A172 (cell line): Measurements from ENCODE around the gene IGSF8. TPM values are rescaled to one million over a fixed set of nuclear protein-coding genes. Genes with fewer than 3 reads are reported as not detected.
"Not testable (repeated sequence)": the region's sequence is repeated elsewhere in the genome, so short reads cannot be mapped to it uniquely, and the experiment has no call there.

Source experiments
- DNase-seq: peaks from one replicate; pipeline ENCODE4 v3.0.0-alpha.2; 2015; ENCODE audit warnings: low spot score
- total RNA-seq: library from RNA; depleted of rRNA; stranded (reverse); fragments of >200 nt; shearing (Covaris generic); gene quantifications from 2 replicates; pipeline ENCODE4 v1.2.3, GENCODE V29; 2014

Gene IGSF8
- total RNA-seq, 1 experiment from 2014 or later = 36.6 TPM

GRCh38 chr1:160127381-160127780 lies 29.0 kb upstream of the IGSF8 start:
- DNase-seq = no peak

- not testable (repeated sequence) for DNase-seq
Observed at GRCh38 chr1:160126342-160126741, 27.9 kb upstream of the IGSF8 start.

- peak; percentile 86 for DNase-seq
Observed at GRCh38 chr1:160125746-160126145, 27.3 kb upstream of the IGSF8 start.

- peak; percentile 100 for DNase-seq
Observed at GRCh38 chr1:160124705-160125478, 26.5 kb upstream of the IGSF8 start.

GRCh38 chr1:160123726-160124125 lies 25.3 kb upstream of the IGSF8 start:
- peak; percentile 21 for DNase-seq

GRCh38 chr1:160122978-160123495 lies 24.6 kb upstream of the IGSF8 start:
- DNase-seq = no peak

GRCh38 chr1:160121388-160121787 lies 23.0 kb upstream of the IGSF8 start:
- no peak for DNase-seq

- DNase-seq = no peak
Observed at GRCh38 chr1:160120797-160121196, 22.4 kb upstream of the IGSF8 start.

GRCh38 chr1:160118928-160119327 lies 20.5 kb upstream of the IGSF8 start:
- DNase-seq = no peak

- no peak for DNase-seq
Observed at GRCh38 chr1:160117709-160118183, 19.3 kb upstream of the IGSF8 start.

- no peak for DNase-seq
Observed at GRCh38 chr1:160117300-160117699, 18.9 kb upstream of the IGSF8 start.

GRCh38 chr1:160116283-160117147 lies 18.1 kb upstream of the IGSF8 start:
- DNase-seq = no peak

GRCh38 chr1:160115545-160116282 lies 17.3 kb upstream of the IGSF8 start, which contains the start of gene ATP1A2:
ATP1A2 (plus strand) TSS chr1:160115759; CDS start chr1:160115862, 103 bp downstream.
- DNase-seq = no peak

- no peak for DNase-seq
Observed at GRCh38 chr1:160114085-160114484, 15.7 kb upstream of the IGSF8 start.

GRCh38 chr1:160113407-160113806 lies 15.0 kb upstream of the IGSF8 start:
- DNase-seq = no peak

GRCh38 chr1:160112357-160112756 lies 13.9 kb upstream of the IGSF8 start:
- DNase-seq = no peak

GRCh38 chr1:160111462-160111861 lies 13.0 kb upstream of the IGSF8 start:
- not testable (repeated sequence) for DNase-seq

- DNase-seq = no peak
Observed at GRCh38 chr1:160109686-160110085, 11.3 kb upstream of the IGSF8 start.

- peak; percentile 59 for DNase-seq
Observed at GRCh38 chr1:160108888-160109662, 10.7 kb upstream of the IGSF8 start.

- no peak for DNase-seq
Observed at GRCh38 chr1:160107512-160107911, 9.1 kb upstream of the IGSF8 start.

- no peak for DNase-seq
Observed at GRCh38 chr1:160105155-160105554, 6.7 kb upstream of the IGSF8 start.
